Activated naive CD4-positive, alpha-beta T cell treated with anti-CD3 and anti-CD28 coated beads, Interleukin-2, amount 50 U/mL, for 72 hours (primary cell): ENCODE data around the gene CACNA1D. TPM values are rescaled to one million over a fixed set of nuclear protein-coding genes. Genes with fewer than 3 reads are reported as not detected.
"Not testable (repeated sequence)": the region's sequence is repeated elsewhere in the genome, so short reads cannot be mapped to it uniquely, and the experiment has no call there.

ENCODE experiments used
- ATAC-seq, 2 donors: fragments of 150-1000 bp; cut with Tn5 transposase; 2 replicates each; pipeline ENCODE4 v1.10.0; 2021; ENCODE audit warnings: mild to moderate bottlenecking in 2 of 2, moderate library complexity in 2 of 2
- DNase-seq, 2 donors: peaks; one replicate each; pipeline ENCODE4 v3.0.0; 2021 to 2022; ENCODE audit warnings: low spot score in 2 of 2
- H3K27ac Mint-ChIP-seq, 2 donors: one replicate each; pipeline ENCODE4 v1.8.0; 2022; ENCODE audit warnings: mild to moderate bottlenecking in 2 of 2, mixed read lengths in 2 of 2
- H3K36me3 Mint-ChIP-seq, 2 donors: one replicate each; pipeline ENCODE4 v1.8.0; 2022; ENCODE audit warnings: mixed read lengths in 2 of 2
- H3K9me3 Mint-ChIP-seq, 2 donors: one replicate each; pipeline ENCODE4 v1.8.0; 2022; ENCODE audit warnings: mixed read lengths in 2 of 2
- total RNA-seq, 2 donors: library from RNA; stranded (reverse); gene quantifications; one replicate each; pipeline ENCODE4 v1.2.3, GENCODE V29; 2022

The CACNA1D gene
- total RNA-seq, 2 donors from 2014 or later: 0.10 TPM; not detected in 1

- no peak for ATAC-seq
Observed at GRCh38 chr3:53642211-53642610, 147.8 kb downstream of the CACNA1D start.

GRCh38 chr3:53643757-53644156, 149.3 kb downstream of the CACNA1D start:
- Mint-ChIP-seq H3K9me3 (peaks cover 0 to 4% of the 10 kb centered on the region in 2 donors), H3K36me3 (no peaks in the 10 kb centered on the region), H3K27ac (no peak overlapping the region)
- ATAC-seq (no peak), DNase-seq (no peak)

More at GRCh38 chr3:53642211-53642610, 147.8 kb downstream of the CACNA1D start:
- Mint-ChIP-seq H3K36me3 (no peaks in the 10 kb centered on the region), H3K27ac (no peak overlapping the region), H3K9me3 (peaks cover 0 to 4% of the 10 kb centered on the region in 2 donors)
- no peak for DNase-seq

GRCh38 chr3:53645754-53646153, 151.3 kb downstream of the CACNA1D start:
- Mint-ChIP-seq H3K9me3 (no peaks in the 10 kb centered on the region), H3K27ac (no peak overlapping the region), H3K36me3 (no peaks in the 10 kb centered on the region)
- no peak for ATAC-seq
- no peak for DNase-seq

GRCh38 chr3:53646723-53647122, 152.3 kb downstream of the CACNA1D start:
- Mint-ChIP-seq H3K9me3 (no peaks in the 10 kb centered on the region), H3K27ac (no peak overlapping the region), H3K36me3 (no peaks in the 10 kb centered on the region)
- DNase-seq (no peak), ATAC-seq (no peak)

GRCh38 chr3:53649816-53650215, 155.4 kb downstream of the CACNA1D start:
- Mint-ChIP-seq H3K9me3 (peaks cover 10 to 12% of the 10 kb centered on the region in 2 donors), H3K36me3 (peaks cover 0 to 15% of the 10 kb centered on the region in 2 donors), H3K27ac (no peak overlapping the region)
- DNase-seq (no peak), ATAC-seq (no peak)

GRCh38 chr3:53650424-53650823, 156.0 kb downstream of the CACNA1D start:
- Mint-ChIP-seq H3K27ac (no peak overlapping the region), H3K36me3 (peaks cover 0 to 21% of the 10 kb centered on the region in 2 donors), H3K9me3 (peaks cover 14 to 18% of the 10 kb centered on the region in 2 donors)
- ATAC-seq (peak in 1 of 2 donors; percentile 59), DNase-seq (no peak)

GRCh38 chr3:53650928-53651661, 156.7 kb downstream of the CACNA1D start:
- Mint-ChIP-seq H3K27ac (no peak overlapping the region), H3K36me3 (peaks cover 0 to 24% of the 10 kb centered on the region in 2 donors), H3K9me3 (peaks cover 15 to 21% of the 10 kb centered on the region in 2 donors)
- ATAC-seq (no peak), DNase-seq (no peak)

- H3K27ac Mint-ChIP-seq: no peak overlapping the region
- peaks cover 15 to 21% of the 10 kb centered on the region in 2 donors for H3K9me3 Mint-ChIP-seq
- H3K36me3 Mint-ChIP-seq: peaks cover 0 to 24% of the 10 kb centered on the region in 2 donors
- DNase-seq (no peak), ATAC-seq (no peak)
Observed at GRCh38 chr3:53651927-53652326, 157.5 kb downstream of the CACNA1D start.

GRCh38 chr3:53657651-53658050, 163.2 kb downstream of the CACNA1D start:
- DNase-seq (no peak), ATAC-seq (no peak)
- Mint-ChIP-seq H3K36me3 (peaks cover 18 to 24% of the 10 kb centered on the region in 2 donors), H3K27ac (no peak overlapping the region), H3K9me3 (peaks cover 14 to 20% of the 10 kb centered on the region in 2 donors)

- H3K27ac Mint-ChIP-seq: no peak overlapping the region
- peaks cover 17 to 26% of the 10 kb centered on the region in 2 donors for H3K36me3 Mint-ChIP-seq
- DNase-seq: no peak
- H3K9me3 Mint-ChIP-seq: peaks cover 18 to 21% of the 10 kb centered on the region in 2 donors
- no peak for ATAC-seq
Observed at GRCh38 chr3:53658613-53659193, 164.3 kb downstream of the CACNA1D start.

- no peak for ATAC-seq
- H3K36me3 Mint-ChIP-seq: peaks cover 20 to 34% of the 10 kb centered on the region in 2 donors
- H3K27ac Mint-ChIP-seq: no peak overlapping the region
- H3K9me3 Mint-ChIP-seq: peaks cover 16 to 18% of the 10 kb centered on the region in 2 donors
- DNase-seq: no peak
Observed at GRCh38 chr3:53659996-53660395, 165.6 kb downstream of the CACNA1D start.

- peaks cover 12 to 34% of the 10 kb centered on the region in 2 donors for H3K36me3 Mint-ChIP-seq
- ATAC-seq (no peak), DNase-seq (no peak)
- no peak overlapping the region for H3K27ac Mint-ChIP-seq
- H3K9me3 Mint-ChIP-seq: peaks cover 9 to 13% of the 10 kb centered on the region in 2 donors
Observed at GRCh38 chr3:53661480-53661879, 167.1 kb downstream of the CACNA1D start.

GRCh38 chr3:53664812-53665211, 170.4 kb downstream of the CACNA1D start:
- DNase-seq, H3K27ac Mint-ChIP-seq, ATAC-seq: not testable (repeated sequence)
- H3K9me3 Mint-ChIP-seq: peaks cover 9 to 13% of the 10 kb centered on the region in 2 donors
- peaks cover 12 to 34% of the 10 kb centered on the region in 2 donors for H3K36me3 Mint-ChIP-seq

- H3K27ac Mint-ChIP-seq: no peak overlapping the region
- DNase-seq: no peak
- no peak for ATAC-seq
- peaks cover 12 to 26% of the 10 kb centered on the region in 2 donors for H3K36me3 Mint-ChIP-seq
- peaks cover 9 to 13% of the 10 kb centered on the region in 2 donors for H3K9me3 Mint-ChIP-seq
Observed at GRCh38 chr3:53665608-53666425, 171.4 kb downstream of the CACNA1D start.

- DNase-seq (no peak), ATAC-seq (no peak)
- Mint-ChIP-seq H3K27ac (no peak overlapping the region), H3K36me3 (peaks cover 6 to 7% of the 10 kb centered on the region in 2 donors), H3K9me3 (peaks cover 0 to 5% of the 10 kb centered on the region in 2 donors)
Observed at GRCh38 chr3:53668872-53669271, 174.5 kb downstream of the CACNA1D start.

- no peak for ATAC-seq
- no peak overlapping the region for H3K27ac Mint-ChIP-seq
Observed at GRCh38 chr3:53670721-53671120, 176.3 kb downstream of the CACNA1D start.

More at GRCh38 chr3:53670721-53671120, 176.3 kb downstream of the CACNA1D start:
- Mint-ChIP-seq H3K36me3 (no peaks in the 10 kb centered on the region), H3K9me3 (no peaks in the 10 kb centered on the region)
- DNase-seq: no peak
